Stimulated activated CD4-positive, alpha-beta T cell treated with anti-CD3 and anti-CD28 coated beads, TNF-alpha, amount 100 ng/mL, for 1 hour (primary cell): ENCODE measurements around the gene PDSS2.

Source experiments
- DNase-seq, 3 donors: peaks; one replicate each; pipeline ENCODE4 v3.0.0-alpha.2; 2020; ENCODE audit warnings: low read depth in 3 of 3, low spot score in 1 of 3

The PDSS2 gene, protein sequence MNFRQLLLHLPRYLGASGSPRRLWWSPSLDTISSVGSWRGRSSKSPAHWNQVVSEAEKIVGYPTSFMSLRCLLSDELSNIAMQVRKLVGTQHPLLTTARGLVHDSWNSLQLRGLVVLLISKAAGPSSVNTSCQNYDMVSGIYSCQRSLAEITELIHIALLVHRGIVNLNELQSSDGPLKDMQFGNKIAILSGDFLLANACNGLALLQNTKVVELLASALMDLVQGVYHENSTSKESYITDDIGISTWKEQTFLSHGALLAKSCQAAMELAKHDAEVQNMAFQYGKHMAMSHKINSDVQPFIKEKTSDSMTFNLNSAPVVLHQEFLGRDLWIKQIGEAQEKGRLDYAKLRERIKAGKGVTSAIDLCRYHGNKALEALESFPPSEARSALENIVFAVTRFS

DNA sequence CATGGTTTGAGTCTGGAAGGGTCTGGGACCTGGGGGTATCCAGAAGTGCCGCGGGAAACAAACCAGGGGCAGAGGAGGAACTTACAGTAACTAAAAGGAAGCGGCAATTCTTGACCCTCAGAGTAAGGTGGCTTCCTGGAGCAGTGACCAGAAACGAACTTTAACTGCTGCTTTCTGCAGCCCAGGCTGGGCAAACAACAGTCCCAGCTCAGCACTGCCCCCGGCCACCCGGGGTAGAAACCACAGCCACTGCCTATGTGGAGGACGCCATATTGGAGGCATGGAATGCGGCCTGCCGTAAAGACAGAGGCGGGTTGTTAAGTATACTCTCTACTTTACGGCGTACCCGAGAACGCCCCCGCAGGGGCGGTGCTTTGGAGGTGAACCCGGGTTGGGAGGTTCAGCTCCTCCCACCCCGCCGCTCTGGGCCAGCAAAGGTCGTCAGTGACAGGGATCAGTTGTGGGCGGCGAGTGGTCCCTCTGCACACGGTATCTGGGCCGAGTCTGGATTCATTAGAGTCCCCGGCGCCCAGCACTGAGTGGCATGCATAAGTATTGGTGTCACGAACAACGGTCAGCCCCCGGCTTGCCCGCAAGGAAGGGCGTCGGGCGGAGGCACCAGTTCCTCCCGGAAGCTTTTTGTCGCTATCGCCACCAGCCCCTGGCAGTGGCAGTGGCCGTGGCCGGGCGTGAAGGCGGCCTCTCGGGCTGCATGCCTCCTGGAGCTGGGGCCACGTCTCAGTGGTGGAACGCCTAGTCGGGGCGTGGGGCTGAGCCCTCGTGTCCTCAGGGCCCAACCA lies at the start of gene PDSS2:
Gene PDSS2, minus strand, starts transcription at position 282 of the 800 bp plus-strand sequence. Its CDS starts 279 bp downstream, at position 3.
- DNase-seq = peak; percentile 82 to 97 (median 90)

DNA sequence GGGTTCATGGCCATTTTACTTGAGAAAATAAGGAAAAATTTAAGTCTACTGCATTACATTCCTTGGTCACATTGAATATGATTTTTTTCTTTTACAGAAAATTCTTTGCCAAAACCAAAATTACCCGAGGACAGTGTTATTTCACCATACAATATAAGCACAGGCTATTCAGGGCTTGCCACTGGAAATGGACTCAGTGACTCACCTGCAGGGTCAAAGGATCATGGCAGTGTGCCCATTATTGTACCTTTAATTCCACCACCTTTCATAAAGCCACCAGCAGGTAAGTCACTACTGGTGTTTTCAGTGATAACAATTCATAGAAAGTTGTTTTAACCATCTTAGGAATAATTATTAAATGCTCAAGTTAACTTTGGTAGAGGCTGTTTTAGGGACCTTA lies 46.8 kb upstream of the PDSS2 start:
- no peak for DNase-seq

DNA sequence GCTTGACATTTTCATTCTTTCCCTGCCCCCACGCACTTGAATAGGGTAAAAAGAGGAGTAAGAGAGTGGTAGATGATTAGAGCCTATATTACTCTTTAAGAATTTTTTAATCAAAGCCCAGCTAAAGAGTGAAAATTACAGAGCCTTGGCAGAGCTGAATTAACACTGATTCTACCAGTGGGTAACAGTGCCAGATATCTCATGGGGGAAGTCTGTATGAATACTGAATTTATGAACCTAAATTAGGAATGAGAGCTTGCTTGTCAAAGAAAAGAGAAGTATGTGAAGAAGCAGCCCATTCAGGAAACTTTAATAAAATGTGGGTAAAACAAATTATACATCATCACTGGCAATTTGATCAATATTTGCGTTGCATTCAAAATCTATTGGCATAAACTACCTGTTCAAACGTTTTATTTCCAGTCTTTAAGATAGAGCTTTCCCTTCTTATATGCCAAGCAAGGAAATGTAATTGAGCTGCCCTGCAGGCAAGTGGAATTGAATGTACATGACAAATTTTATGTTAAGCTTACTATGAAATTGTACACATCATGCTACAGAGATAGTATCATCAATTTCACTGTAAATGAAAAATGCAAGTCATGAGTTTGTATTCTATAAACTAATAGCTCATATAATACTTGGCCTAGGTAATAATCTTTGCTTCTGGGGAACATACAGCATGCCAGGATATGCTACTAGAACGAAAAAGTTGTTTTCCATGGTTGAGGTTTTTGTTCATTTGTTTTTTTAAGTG lies 45.1 kb upstream of the PDSS2 start:
- DNase-seq = no peak

DNA sequence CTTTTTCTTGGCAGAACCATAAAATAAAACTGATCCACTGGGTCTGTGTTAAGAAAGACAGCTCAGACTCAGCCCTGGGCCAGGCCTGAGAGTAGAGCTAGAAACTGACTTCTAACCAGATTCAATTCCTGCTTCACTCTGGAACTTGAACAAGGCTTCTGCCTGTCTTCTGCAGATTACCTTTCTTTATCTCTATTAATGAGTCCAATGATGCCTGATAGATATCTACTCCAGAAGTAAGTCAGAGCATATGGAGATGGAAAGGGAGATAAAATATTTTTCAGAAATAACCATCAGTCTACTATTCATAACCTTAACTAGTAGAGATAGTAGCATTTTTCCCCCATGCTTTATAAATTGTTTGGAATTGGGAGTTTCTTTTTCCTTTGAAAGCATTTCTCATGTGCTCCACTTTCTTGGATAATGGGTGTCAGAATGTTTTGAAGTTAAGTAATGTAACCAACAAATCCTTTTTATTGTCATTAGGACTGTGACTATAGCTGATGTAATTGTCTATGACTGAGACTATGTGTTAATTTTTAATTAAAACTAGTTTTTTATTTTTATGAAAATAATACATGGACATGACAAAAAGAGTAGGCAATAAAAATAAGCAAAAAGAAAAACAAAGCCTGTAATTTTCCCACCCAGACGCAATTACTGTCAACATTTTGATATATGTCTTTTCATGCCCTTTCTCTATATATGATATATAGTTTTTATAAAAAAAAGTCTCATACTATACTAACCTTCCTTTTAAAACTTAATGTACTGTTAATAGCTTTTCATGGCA lies 37.7 kb upstream of the PDSS2 start:
- DNase-seq = no peak

DNA sequence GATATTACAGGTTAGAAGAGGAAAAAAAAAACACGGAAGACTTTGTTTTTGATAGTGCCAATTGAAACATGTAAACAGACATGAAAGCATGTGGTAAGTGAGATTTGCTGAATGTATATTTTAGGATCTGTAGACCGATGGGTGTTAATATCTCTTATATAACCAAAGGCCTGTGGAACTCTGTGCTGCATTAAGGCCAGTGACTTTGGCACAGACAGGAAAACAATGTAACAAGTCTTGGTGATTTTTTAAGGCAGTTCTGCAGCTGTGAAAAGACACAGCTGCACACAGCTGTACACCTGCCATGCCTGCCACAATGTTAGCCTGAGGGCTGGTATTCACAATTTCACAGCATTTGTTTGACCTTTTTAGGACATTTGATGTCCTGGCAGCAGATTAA lies 36.6 kb upstream of the PDSS2 start:
- DNase-seq = no peak

DNA sequence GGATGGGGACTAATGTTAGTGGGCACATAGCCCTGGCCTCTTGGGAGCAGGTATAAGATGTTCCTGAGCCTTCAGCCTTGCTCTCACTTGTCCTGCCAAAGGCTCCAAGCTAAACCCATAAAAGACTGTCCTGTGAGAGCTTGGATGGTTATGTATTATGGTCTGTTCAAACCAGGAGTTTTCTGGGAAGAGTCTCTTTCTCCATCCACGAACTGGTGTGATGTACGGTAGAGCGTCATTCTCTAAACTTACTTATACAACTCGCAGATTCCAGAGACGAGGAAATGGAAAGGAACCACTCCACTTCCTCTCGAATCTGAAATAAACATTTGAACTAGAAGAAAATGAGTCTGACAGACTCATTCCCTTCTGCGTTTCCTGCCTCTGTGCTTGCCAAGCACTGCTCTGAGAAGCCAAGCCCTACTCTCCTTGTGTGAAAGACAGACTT lies 35.9 kb upstream of the PDSS2 start:
- DNase-seq = no peak

DNA sequence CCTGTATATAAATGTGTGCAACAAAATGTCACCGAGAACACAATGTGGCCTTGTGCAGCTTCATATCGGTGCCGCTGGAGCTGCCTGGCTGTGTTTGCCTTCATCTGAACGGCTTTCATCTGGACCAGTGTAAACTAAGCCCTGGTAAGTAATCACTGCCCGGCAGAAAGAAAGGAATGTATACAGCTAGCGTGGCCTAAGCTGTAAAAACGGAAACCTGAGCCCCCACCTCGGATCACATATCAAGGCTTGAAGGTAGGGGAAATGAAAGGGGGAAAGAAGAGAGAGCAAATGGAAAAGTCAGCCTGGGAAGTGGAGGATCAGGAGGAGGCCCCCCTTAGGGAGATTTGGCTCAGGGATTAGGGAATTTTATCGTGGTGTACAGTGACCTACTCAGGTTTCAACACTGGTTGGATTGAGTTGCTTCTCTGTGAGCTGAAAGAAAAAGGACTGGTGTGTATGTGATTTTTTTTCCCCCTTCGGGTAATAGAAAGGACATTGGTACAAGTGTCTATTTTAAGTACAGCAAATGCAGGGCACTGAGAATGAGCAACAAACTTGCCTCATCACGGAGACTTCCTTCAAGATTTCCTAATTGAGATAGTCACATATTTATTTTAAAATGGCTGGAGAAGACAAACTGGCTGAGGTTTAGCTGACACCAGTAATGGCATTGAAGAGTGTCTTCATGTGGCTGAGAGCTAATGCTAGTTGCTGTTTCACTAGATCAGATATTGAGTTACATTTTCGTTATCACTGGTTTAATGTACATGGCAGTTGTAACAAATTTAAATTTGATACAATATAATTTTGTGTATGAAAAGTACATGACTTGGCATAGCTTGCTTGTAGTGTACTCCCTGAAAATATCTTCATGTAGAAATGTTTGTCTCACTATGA lies 34.0 kb upstream of the PDSS2 start:
- no peak for DNase-seq

DNA sequence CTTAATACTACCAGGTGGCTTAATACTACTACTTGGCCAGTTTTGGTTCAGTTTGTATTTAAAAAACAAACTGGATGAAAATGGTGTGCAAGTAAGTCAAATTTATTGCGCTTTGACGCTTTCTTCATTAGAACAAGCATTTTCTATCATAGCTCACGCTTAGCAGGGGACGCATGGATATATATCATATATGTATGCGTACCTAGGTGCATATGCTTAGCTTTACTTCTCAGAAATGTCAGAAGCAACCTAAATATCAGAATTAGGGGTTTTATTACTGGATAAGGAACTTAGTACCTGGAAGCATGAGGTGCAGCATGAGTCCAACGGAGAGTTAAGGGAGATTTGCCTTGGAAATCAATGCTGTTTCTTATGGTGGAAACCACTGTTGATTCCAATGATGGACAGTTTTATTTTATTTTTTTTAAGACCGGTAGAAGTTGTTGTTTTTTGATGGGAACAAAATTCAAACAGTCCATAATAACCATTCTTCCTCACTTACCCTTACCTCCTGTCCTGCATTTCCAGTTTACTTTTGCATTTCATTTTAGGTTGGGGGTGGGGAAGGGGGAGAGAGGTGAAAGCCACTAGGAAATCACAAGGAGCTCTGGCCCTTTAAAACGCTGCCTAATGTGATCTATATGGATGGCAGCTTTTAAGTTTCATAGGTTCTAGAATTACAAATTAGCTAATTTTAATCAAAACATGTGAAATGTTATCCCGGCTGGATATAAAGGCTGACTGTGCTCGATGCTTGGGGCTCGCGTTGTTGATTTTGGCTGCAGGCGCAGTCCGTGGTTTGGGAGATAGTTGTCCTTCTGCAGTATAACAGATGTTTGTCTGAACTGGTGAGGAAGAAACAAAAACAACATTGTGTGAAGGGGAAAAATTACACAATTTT lies 32.6 kb upstream of the PDSS2 start:
- DNase-seq = no peak

DNA sequence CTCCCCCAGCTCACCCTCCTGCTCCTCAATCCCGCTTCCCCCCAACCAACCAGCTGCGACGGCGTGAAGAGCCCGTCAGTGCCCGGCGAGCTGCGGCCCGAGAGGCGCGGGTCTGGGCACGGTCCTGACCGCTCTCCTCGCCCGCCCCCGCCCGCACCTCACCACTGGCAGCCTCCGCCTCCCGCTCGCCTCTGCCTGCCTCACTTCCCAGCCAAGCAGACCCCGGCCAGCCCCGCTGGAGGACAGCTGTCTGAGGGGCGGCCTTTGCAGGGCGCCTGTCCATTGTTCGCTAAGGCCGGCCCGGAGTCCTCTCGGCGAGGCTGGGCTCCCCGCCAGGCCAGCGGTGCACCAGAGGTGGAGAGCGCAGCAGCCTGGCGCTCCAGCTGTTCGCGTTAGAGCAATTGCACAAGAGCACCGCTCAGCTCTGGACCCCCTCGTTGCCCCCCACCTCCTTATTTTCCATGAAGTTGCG lies 31.8 kb upstream of the PDSS2 start:
- no peak for DNase-seq

DNA sequence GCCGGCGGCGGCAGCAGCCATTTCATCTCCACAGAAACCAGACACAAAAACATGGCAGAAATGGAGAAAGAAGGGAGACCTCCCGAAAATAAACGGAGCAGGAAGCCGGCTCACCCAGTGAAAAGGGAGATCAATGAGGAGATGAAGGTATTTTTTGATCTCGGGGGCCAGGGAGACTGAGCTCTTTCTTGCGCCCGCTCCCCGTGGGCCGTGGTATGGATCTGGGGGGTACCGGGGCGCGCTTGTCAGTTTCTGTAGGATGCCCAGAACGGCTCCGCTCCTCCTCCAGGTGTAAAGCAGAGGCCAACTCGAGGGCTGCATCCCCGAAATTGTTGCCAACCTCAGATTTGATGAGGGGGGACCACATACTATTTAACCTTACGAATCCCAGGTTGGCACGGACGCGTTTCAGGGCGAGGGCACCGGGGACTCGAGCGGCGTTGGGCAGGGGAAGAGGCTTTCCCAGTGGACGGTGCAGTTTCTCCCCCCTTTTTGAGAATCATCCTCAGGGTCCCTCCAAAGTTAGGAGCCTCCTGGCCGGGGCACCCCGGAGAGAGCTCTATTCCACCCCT lies 31.3 kb upstream of the PDSS2 start:
- no peak for DNase-seq

DNA sequence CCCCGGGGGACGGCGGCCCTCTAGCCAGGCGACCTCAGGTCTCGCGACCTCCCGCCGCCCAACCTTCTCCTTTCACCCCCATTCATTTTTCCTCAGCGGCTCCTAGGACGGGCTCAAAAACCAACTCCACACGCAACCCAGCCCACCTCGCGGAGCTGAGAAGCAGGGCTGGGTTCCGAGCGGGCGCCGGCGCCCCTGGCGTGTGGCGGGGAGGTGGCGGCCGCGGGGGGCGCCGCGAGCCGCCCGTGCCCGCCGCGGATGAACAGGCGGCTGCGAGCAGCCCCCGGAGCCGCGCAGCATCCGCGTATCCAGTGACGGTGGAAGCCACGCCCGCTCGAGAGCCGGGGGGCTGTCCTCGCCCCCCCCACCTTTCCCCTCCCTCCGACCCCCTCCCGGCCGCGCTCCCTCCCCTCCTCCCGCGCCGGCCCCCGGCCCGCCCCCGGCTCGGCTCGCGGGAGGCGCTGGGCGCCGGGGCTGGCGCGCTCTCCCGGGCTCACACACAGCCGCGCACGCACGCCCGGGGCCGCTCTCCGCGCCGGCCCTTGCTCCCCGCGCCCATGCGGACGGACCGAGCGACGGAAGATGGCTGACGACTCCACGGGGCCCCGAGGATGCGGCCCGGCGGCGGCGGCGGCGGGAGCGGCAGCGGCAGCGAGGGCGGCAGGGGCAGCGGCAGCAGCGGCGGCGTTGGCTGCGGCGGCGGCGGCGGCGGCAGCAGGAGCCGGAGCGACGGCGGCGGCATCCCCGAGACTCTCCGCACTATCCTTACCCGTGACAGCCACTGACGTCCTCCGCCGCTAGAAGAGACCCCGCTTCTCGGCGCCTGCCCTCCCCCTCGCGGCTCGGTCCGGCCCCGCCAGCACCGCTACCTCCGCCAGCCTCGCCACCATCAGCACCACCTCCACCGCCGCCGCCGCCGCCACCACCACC lies 30.5 kb upstream of the PDSS2 start, which contains the start of gene SOBP:
Gene SOBP, plus strand, starts transcription at position 482 of the 930 bp plus-strand sequence. CDS start 500 bp downstream, outside the sequence.
- DNase-seq = peak in 1 of 3 donors; percentile 24

DNA sequence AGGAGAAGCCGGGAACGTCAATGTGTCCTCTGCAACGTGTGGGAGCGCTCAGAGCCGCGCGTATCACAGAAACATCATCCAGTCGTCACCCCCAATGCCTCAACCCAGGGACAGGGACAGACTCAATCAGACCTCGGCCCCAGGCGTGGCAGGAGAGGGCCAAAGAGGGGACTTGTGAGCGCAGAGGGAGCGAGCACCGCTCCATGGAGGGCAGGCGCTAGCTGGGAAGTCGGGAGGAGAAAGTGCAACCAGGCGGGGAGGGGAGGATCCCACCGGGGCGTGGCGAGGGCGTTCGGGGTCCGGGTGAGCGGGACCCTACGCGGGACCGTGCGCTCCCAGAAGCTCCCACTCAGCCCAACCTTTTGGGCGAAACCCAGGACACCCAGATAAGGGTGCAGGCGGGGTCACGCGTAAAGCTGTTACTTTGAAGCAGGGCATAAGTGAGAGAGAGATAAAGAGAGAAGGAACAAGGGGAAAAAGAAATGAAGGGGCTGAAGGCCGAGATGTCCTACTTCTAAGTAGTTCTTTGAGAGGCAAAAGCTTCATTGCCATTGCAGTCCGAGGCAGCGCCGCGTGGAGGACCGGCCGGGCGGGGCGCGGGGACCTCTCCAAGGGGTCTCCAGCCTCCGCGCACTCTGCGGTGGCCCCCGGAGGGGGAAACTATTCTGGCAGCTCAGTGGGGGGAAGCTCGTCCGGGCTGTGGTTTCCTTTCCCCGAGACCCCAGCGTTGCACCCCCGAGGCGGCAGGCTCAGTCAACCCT lies 29.7 kb upstream of the PDSS2 start:
- DNase-seq = no peak

DNA sequence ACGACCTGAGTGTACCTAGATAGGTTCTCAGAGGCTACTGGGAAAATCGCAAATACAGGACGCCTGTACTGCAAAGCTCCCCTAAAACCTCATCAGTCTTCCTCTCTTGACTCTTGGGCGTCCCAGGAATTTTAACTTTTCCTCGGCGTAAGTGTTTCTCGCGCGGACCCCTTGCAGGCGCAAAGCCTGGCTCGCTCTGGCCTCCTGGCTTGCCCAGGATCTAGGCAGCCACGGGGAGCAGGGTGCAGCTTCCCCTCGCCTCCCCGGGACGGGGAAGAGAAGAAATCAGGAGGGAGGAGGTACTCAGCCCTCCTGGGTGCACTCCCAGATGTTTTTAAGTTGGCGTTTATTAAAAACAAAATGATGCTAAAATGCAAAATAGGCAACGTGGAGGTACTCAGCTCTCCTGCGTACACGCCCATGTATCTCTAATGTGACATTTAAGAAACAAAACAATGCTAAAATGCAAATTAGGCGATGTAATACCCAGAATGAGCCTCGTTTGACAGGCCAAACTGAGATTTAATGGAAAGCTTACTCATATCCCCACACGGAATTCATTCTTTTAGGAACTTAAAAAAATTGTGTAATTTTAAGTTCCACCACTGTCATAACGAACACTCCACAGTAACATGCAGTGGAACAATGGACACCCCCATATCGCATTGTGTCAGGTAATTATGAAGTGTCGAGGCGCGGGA lies 29.0 kb upstream of the PDSS2 start:
- DNase-seq = no peak

DNA sequence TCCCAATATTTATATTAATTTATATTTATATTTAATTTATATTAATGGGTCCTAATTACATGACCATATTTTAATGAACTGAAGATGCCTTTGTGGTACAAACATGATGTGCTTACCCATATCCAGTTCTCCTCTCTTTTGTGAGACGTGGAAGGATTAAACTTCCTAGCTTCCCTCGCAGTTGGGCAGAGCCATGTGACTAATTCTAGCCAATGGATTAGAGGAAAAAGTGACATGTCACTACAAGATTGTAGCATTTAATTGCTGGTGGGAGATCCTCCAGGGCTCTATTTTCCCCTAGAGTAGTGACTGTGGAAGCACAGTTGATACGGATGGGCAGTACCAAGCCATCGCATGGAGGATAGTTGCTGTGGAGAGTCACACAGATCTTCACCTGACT lies 25.8 kb upstream of the PDSS2 start:
- no peak for DNase-seq

DNA sequence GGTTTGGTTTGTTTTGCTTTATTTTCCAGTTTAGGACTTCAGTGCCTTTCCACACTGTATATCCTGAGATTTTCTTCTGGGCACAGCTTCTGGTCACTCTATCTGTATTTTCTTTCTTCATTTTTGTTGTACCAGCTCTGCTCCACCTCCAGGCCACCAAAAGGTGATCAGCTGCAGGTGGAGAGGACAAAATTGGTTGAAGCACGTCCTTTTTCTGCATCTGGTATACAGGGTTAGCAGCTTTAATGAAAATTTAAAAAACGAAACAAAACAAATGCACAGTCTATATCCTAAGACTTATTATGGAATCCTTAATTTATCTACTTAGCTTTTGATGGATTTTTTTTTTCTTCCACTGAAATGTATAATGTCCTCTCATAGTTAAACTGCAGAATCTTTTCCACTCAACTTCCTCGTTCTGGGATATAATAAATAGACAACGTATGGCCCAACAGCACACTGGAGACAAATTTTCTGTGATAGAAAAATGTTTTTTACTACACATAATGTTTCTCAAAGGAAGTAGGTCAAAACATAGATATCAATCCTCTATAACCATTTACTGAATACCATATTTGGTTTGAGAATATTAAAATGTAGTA lies 19.8 kb upstream of the PDSS2 start:
- no peak for DNase-seq
